HG03060 (cell line): ENCODE results near the gene PEX19.

Source experiments
- ATAC-seq: cut with Tn5 transposase; IDR thresholded peaks from one replicate; pipeline ENCODE4 v1.9.1; 2021; ENCODE audit warnings: low read depth, moderate number of reproducible peaks; ENCODE audit not compliant: unreplicated experiment

PEX19 gene

DNA sequence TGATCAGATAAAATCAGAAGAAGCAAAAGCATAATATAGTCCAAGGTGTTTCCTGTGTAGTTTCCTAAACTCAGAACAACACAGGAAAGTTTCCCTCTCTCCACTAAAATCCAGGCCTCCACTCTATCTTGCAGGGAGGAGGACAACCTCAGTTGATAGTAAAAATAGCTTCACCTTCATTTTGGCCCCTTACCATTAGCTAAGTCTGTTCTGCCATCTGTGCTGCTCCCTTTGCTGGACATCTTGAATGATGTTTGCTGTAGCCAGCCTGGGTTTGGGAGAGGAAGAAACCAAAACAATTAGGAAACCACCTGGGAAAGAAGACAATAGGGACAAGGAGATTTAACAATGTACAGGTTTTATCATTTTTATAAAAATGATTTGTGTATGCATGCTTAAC, 41.2 kb downstream of the PEX19 start:
- no peak for ATAC-seq

DNA sequence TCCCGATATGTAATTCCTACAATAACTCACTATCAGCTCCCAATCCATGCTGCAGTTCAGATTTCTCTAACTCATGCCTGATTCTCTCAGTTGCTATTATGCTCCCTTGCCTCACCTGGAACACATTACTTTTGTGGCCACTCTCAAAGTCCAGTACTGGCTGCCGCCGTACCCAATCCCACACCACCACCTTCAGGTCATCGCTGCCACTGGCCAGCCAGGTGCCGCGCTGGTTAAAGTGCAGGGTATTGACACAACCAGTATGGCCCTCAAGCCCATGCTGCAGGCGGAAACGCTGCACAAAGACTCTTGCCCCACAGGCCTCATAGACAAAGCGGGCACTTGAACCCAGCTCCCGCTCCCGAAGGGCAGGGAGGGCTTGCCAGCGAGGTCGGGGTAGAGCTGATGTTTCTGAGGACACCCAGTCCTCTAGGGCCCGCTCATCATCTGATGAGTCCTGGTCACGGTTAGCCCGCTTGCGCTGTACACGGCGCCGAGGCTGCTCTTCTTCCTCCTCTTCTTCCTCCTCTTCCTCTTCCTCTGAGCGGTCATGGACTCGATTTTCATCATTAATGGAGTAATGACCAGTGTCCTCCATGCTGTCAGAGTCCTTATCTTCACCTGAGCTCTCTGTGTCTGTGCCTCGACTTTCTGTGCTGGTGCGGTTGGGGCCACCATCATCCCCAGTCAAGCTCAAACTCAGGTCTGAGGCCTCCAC, 45.2 kb downstream of the PEX19 start:
- no peak for ATAC-seq

DNA sequence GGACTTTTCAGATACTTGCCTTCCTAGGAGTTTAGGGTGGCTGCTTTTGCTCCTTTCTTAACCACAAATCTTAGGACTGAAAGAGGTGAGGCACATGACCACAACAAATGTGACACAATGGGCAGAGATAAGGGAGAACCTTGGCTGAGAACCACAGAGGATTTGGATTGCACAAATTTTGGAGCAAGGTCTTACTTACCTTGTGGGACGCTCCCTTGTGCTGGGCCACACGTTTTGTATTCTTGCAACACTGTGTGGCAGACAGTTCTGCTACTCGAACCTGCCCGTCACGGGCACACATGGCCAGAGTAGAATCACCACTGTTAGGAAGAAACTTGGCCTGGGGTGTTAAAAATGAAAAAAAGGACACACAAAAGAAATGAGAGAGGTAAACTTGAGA, 46.5 kb downstream of the PEX19 start:
- no peak for ATAC-seq

DNA sequence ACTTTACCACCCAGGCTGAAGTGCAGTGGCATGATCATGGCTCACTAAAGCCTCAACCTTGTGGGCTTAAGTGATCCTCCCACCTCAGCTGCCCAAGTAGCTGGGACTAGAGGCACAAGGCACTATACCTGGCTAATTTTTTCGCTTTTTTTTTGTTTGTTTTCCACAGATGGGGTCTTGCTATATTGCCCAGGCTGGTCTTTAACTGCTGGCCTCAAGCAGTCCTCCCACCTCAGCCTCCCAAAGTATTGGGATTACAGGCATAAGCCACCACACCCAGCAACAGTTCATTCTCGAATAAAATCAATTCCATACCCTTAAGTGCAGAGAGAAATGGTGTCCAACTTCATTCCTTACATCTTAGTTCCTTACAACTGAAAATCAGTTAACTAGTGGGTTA, 47.4 kb downstream of the PEX19 start:
- no peak for ATAC-seq

DNA sequence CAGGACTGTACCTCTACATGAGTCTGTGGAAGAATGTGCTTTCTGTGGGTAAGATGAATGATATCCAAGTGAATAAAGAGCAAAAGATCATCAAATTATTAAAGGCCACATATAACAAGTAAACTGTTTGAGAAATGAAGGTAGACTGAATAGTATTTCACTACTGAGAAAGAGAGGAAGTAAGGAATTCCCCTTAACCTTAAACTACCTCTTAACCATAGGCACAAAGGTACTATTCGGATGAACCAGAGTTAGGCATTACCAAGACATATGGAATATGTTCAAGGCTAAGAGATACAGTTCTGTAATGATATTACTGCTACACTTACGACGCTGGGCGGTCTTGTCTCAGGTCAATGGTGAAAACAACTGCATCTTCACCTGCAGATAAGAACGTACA, 48.1 kb downstream of the PEX19 start:
- ATAC-seq: no peak

DNA sequence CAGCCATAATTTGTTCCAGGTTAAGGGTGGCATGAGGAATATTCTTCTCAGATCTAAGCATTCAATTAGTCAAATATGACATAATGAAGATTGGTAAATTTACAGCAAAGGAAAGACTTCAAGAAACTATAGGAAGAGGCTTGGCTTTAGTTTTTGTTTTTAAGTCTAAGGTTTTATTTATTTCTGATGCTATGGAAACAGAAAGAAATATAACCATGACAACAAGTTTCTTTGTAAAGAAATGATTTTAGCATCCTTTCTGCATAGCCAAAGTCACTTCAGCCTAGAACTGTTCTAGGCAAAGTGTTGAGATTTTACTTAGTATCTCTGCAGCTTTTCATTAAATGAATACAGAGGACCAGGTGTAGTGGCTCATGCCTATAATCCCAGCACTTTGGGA, 52.0 kb downstream of the PEX19 start:
- ATAC-seq: no peak

DNA sequence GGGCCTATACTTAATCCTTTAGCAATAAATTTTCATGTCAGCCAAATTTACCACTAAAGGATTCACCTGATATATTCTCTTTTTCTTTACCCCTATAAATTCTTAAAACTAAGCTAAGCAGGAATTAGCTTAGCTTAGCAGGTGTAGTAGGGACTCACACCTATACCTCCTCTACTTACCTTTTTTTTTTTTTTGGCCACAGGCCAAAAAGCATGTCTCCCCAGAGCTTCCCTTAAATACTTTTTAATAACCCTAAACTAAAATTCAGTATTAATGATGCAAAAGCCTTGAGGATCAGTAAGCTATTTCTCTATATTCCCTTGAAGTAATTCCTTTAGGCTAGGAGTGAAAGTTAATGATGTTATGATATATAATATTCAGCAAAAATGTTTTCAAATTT, 56.5 kb downstream of the PEX19 start:
- no peak for ATAC-seq

DNA sequence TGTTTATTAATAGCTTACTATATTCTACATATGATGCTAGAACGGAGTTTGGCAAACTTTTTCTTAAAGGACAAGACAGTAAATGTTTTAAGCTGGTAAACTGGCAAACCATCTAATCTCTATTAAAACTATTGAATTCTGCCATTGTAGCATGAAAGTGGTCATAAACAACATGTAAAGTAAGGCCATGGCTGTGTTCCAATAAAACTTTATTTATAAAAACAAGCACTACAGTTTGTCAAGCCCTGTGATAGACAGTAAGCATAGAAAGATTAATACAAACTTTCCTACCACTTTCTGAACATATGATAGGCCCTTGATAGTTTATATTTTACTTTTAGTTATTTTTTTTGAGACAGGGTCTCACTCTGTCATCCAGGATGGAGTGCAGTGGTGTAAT, 57.4 kb downstream of the PEX19 start:
- no peak for ATAC-seq

DNA sequence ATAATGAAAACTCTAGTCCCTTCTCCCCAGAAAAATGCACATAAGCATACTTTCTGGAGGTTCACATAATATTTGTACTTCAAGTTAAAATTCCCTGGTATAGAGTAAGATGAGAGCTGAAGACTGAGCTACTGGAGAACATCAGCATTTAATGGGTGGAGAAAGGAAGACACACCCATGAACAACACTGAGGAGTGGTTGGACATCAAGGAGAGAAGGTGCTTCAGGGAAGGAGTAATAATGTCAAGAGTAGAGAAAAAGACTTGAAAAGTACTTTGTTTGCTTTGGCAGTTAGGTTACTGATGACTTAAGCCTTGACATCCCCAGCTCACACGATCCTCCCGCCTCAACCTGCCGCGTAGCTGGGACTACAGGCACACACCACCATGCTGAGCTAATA, 57.9 kb downstream of the PEX19 start:
- ATAC-seq: no peak
